Activated T-cell treated with anti-CD3 and anti-CD28 coated beads, Interleukin-2, amount 50 U/mL, for 24 hours (primary cell): Measurements from ENCODE around the gene DECR2.

Experiments
- DNase-seq: peaks from one replicate; pipeline ENCODE4 v3.0.0-alpha.2; 2020
- H3K27ac Mint-ChIP-seq: 2 replicates; pipeline ENCODE4 v1.8.0; 2020; ENCODE audit warnings: mild to moderate bottlenecking, mixed read lengths
- H3K27me3 Mint-ChIP-seq: 2 replicates; pipeline ENCODE4 v1.8.0; 2020; ENCODE audit warnings: mixed read lengths
- H3K36me3 Mint-ChIP-seq: 2 replicates; pipeline ENCODE4 v1.8.0; 2020; ENCODE audit warnings: low read depth, mixed read lengths
- H3K4me1 Mint-ChIP-seq: 2 replicates; pipeline ENCODE4 v1.8.0; 2020; ENCODE audit warnings: low read depth, mixed read lengths
- H3K4me3 Mint-ChIP-seq: 2 replicates; pipeline ENCODE4 v1.8.0; 2020; ENCODE audit warnings: mild to moderate bottlenecking, moderate library complexity, mixed read lengths
- H3K9me3 Mint-ChIP-seq: 2 replicates; pipeline ENCODE4 v1.8.0; 2020; ENCODE audit warnings: mixed read lengths

The DECR2 gene

GRCh38 chr16:454397-454940 lies 52.8 kb downstream of the DECR2 start:
- Mint-ChIP-seq H3K4me1 (peaks cover 6% of the 10 kb centered on the region), H3K27ac (no peak overlapping the region), H3K9me3 (no peaks in the 10 kb centered on the region), H3K4me3 (no peak overlapping the region), H3K27me3 (no peaks in the 10 kb centered on the region), H3K36me3 (no peaks in the 10 kb centered on the region)
- DNase-seq, result no peak

DNA sequence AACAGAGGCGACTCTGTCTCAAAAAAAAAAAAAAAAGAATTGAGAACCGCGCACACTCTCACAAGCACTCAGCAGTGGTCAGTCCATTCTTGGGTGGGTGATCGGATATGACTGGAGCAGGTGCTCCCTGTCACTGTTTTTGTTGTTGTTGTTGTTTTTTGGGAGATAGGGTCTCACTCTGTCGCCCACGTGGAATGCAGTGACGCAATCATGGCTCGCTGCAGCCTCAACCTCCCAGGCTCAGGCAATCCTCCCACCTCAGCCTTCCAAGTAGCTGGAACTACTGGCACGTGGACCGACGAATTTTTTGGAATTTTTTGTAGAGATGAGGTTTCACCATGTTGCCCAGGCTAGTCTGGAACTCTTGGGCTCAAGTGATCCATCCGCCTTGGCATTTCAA lies 53.8 kb downstream of the DECR2 start:
- Mint-ChIP-seq H3K4me3 (no peak overlapping the region), H3K4me1 (peaks cover 6% of the 10 kb centered on the region), H3K36me3 (no peaks in the 10 kb centered on the region), H3K27me3 (no peaks in the 10 kb centered on the region), H3K9me3 (no peaks in the 10 kb centered on the region), H3K27ac (no peak overlapping the region)
- no peak for DNase-seq

- no peaks in the 10 kb centered on the region for H3K9me3 Mint-ChIP-seq
- peaks cover 6% of the 10 kb centered on the region for H3K4me1 Mint-ChIP-seq
- no peak for DNase-seq
- no peaks in the 10 kb centered on the region for H3K27me3 Mint-ChIP-seq
- H3K27ac Mint-ChIP-seq, result no peak overlapping the region
- no peak overlapping the region for H3K4me3 Mint-ChIP-seq
- H3K36me3 Mint-ChIP-seq, result peaks cover 10% of the 10 kb centered on the region
Observed at GRCh38 chr16:456891-457483, 55.3 kb downstream of the DECR2 start.

DNA sequence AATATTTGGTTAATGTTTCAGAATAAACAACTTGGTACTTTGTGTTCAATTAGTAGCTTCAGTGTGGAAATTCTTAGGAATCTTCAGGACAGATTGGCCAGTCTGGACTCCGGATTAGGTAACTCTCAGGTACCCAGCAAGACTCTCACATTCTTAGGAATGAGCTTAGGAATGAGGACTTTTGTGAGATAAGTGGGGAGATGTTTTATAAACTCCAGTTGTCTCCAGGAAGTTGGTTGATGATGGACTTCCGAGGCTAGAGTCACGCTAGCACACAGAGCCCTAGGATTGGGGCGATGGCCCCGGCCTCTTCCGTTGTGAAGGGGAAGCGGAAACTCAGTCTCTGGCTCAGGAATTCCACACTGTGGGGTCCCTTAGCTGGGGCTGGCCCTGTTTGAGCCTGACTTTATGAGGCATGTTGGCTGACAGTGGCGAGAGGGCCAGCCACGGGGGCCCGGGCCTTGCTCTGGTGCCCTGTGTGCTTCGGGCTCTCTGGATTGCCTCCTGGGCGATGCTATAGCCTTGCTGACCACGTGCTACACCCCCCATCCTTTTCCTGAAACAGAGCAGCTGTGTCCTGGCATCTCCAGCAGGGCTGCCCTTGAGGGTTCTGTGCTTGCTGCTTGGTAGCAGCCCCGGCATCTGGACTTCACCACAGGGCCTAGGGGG lies 56.2 kb downstream of the DECR2 start:
- no peak for DNase-seq
- H3K4me1 Mint-ChIP-seq, result peaks cover 6% of the 10 kb centered on the region
- H3K27me3 Mint-ChIP-seq, result no peaks in the 10 kb centered on the region
- H3K9me3 Mint-ChIP-seq, result no peaks in the 10 kb centered on the region
- peak overlapping the region; percentile 44 for H3K27ac Mint-ChIP-seq
- no peak overlapping the region for H3K4me3 Mint-ChIP-seq
- peaks cover 15% of the 10 kb centered on the region for H3K36me3 Mint-ChIP-seq

DNA sequence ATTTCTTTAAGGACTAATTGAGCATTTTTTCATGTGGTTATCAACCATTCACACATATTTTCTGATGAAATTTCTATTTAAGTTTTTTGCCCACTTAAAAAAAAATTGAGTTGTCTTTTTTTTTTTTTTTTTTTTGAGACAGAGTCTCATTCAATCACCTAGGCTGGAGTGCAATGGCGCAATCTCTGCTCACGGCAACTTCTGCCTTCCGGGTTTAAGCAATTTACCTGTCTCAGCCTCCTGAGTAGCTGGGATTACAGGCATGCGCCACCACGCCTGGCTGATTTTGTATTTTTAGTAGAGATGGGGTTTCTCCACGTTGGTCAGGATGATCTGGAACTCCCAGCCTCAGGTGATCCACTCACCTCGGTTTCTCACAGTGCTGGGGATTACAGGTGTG lies 58.1 kb downstream of the DECR2 start:
- Mint-ChIP-seq H3K9me3 (no peaks in the 10 kb centered on the region), H3K27me3 (no peaks in the 10 kb centered on the region), H3K36me3 (peaks cover 24% of the 10 kb centered on the region), H3K4me3 (no peak overlapping the region), H3K4me1 (no peaks in the 10 kb centered on the region), H3K27ac (no peak overlapping the region)
- DNase-seq, result no peak

DNA sequence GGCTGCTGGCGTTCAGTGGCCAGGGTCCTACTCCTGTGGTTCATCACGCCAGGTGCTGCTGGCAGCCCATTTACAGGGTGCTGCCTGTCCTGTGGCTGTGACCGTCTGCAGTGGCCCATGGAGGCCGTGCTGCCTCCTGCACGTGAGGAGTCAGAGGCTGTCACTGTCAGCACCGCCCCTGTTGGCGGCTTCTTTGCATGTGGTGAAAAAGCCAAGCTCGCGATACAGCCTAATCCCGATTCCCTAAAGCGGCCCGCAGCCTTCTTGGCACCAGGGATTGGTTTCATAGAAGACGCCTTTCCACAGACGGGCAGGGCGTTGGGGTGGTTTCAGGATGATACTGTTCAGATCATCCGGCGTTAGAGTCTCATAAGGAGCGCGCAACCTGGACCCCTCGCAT lies 59.1 kb downstream of the DECR2 start:
- H3K27ac Mint-ChIP-seq, result no peak overlapping the region
- no peaks in the 10 kb centered on the region for H3K4me1 Mint-ChIP-seq
- H3K4me3 Mint-ChIP-seq, result no peak overlapping the region
- no peaks in the 10 kb centered on the region for H3K9me3 Mint-ChIP-seq
- DNase-seq, result no peak
- H3K27me3 Mint-ChIP-seq, result no peaks in the 10 kb centered on the region
- H3K36me3 Mint-ChIP-seq, result peaks cover 24% of the 10 kb centered on the region
